Kidney epithelial cell (primary cell): Measurements from ENCODE around the gene ORMDL2. TPM values are rescaled to one million over a fixed set of nuclear protein-coding genes. Genes with fewer than 3 reads are reported as not detected.

Experiments
- DNase-seq: peaks from one replicate; pipeline ENCODE4 v3.0.0-alpha.2; 2010; ENCODE audit warnings: low read depth
- H3K27me3 ChIP-seq: 2 replicates; pipeline ENCODE4 v1.6.0; 2011; ENCODE audit warnings: low read length; ENCODE audit not compliant: control insufficient read depth, insufficient read depth
- H3K36me3 ChIP-seq: 2 replicates; pipeline ENCODE4 v1.5.1; 2011; ENCODE audit warnings: low read length; ENCODE audit not compliant: control insufficient read depth, insufficient read depth
- H3K4me3 ChIP-seq: 2 replicates; pipeline ENCODE4 v1.5.1; 2011; ENCODE audit warnings: low read depth, mild to moderate bottlenecking, control low read depth, low read length
- CTCF ChIP-seq: IDR thresholded peaks from 2 replicates; pipeline ENCODE4 v1.5.1; 2011; ENCODE audit warnings: mild to moderate bottlenecking, moderate library complexity, low read length, control low read depth, inconsistent platforms; ENCODE audit not compliant: insufficient read depth, poor library complexity, severe bottlenecking
- total RNA-seq: library from RNA; depleted of rRNA; stranded (reverse); fragments of >200 nt; gene quantifications from 2 replicates; pipeline ENCODE4 v1.2.3, GENCODE V29; 2015

ORMDL2 gene
- total RNA-seq, 1 donor from 2014 or later: 37.0 TPM

DNA sequence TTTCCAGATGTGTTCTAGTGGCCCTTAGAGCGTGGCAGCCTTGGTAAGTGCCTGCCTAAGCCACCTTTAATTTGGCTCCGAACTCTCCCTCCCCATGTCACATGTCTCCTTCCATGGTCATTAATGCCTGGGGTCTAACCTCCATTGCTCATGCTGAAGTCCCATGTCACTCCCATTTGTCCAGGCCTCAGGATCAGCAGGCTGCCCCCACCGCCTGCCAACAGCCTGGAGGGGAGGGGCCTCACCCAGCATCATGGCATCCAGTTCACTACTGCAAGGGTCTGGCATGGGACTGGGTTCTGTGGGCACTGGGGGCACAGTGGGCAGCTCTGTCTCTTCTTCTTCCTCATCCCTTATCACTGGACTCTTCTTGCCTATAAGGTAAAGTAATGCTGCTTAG, 20.5 kb downstream of the ORMDL2 start:
- Histone ChIP-seq H3K27me3 (no peaks in the 10 kb centered on the region), H3K4me3 (no peak overlapping the region), H3K36me3 (no peaks in the 10 kb centered on the region)
- TF ChIP-seq CTCF: no peak
- no peak for DNase-seq

GRCh38 chr12:55839345-55840140, 21.7 kb downstream of the ORMDL2 start:
- no peaks in the 10 kb centered on the region for H3K27me3 ChIP-seq
- DNase-seq: no peak
- TF ChIP-seq CTCF: no peak
- H3K36me3 ChIP-seq: no peaks in the 10 kb centered on the region
- H3K4me3 ChIP-seq: no peak overlapping the region

DNA sequence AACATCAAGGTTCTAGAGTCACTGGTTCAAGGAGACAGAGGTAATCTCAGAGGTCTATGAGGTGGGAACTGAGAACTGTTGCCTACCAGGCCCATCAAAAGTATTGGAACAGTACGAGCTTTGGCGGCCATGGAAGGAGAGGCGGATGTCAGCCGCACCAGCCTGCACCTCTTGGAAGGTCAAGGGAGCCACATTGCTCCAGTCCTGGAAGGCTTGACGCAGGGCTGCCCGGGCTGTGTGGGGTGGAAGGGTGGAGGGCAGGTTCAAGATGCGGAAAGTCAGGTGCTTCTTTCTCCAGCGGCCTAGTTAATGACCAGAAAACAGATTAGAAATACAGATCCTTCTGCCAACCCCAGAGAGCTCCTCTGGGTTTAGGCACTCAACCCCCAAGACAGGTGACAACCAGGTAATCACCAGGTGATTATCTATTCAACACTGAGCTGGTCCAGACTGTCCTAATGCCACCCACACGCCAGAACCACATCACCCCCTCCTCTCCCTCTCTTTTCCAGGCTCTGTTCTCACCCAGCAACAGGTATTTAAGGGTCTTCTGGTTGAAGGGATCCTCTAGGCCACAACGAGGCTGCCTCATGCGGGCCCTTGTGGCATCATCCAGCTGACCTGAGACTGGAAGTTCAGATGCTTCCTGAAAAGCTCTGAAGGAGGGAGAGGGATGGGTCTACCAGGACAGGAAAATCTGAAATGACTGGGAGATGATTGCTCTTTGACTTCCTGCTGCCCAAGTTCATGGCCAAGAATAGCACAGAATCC, 22.9 kb downstream of the ORMDL2 start:
- no peaks in the 10 kb centered on the region for H3K36me3 ChIP-seq
- H3K4me3 ChIP-seq: no peak overlapping the region
- TF ChIP-seq CTCF: no peak
- DNase-seq: no peak
- no peaks in the 10 kb centered on the region for H3K27me3 ChIP-seq

GRCh38 chr12:55842681-55843429, 25.0 kb downstream of the ORMDL2 start, which contains the start of gene MMP19:
TSS of gene MMP19 (minus strand) at chr12:55842936. CDS start at chr12:55842830, 106 bp downstream.
- Histone ChIP-seq H3K4me3 (no peak within 1 kb of the TSS), H3K27me3 (no peaks in the 10 kb centered on the region), H3K36me3 (no peaks in the 10 kb centered on the region)
- TF ChIP-seq CTCF: no peak
- DNase-seq: no peak

DNA sequence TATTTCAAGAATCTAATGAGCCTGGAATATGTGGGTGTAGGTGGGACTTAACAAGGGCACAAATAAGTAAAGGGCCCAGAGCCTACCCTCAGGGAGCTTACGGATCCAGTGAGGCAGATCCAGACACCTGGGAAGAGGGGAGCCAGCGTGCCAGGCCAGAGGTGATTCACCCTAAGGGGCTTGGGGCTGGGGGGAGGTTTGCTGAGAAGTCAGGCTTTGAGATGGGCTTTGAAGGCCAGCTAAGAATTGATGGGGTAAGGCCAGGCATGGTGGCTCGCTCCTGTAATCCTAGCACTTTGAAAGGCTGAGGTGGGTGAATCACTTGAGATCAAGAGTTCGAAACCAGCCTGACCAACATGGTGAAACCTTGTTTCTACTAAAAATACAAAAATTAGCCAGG, 25.6 kb downstream of the ORMDL2 start:
- Histone ChIP-seq H3K36me3 (no peaks in the 10 kb centered on the region), H3K4me3 (no peak overlapping the region), H3K27me3 (no peaks in the 10 kb centered on the region)
- DNase-seq: no peak
- no peak for TF ChIP-seq CTCF
